GM21515 (cell line): Measurements from ENCODE around the gene TPTE2.
"Not testable (repeated sequence)": the region's sequence is repeated elsewhere in the genome, so short reads cannot be mapped to it uniquely, and the experiment has no call there.

Experiments
- ATAC-seq: cut with Tn5 transposase; IDR thresholded peaks from one replicate; pipeline ENCODE4 v1.9.1; 2021; ENCODE audit not compliant: unreplicated experiment

The TPTE2 gene

GRCh38 chr13:19572280-19572679, 10.9 kb upstream of the TPTE2 start:
- no peak for ATAC-seq

- peak; percentile 71 for ATAC-seq
These were observed 6.6 kb upstream of the TPTE2 start for GRCh38 chr13:19567820-19568534.

DNA sequence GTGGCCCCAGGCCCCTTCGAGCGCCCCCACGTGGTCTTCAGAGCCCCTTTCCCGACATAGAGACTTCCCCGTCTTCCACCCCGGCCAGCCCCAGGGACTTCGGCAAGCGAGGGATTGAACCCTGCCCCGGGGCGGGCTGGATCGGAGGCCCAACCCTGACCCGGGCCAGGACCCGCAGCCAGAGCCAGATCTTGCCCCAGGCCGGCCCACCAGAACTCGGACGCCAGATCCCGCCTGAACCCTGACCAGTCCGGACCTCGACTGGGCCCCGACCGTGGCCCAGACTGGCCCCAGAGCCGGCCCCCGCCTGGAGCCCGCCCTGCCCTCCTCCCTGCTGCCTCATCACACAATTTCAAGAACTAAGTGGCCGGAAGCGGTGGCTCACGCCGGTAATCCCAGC, 253 bp upstream of the TPTE2 start:
- ATAC-seq: no peak

GRCh38 chr13:19560672-19561071, 660 bp downstream of the TPTE2 start:
- not testable (repeated sequence) for ATAC-seq

GRCh38 chr13:19559739-19560138, 1.6 kb downstream of the TPTE2 start:
- ATAC-seq: not testable (repeated sequence)

DNA sequence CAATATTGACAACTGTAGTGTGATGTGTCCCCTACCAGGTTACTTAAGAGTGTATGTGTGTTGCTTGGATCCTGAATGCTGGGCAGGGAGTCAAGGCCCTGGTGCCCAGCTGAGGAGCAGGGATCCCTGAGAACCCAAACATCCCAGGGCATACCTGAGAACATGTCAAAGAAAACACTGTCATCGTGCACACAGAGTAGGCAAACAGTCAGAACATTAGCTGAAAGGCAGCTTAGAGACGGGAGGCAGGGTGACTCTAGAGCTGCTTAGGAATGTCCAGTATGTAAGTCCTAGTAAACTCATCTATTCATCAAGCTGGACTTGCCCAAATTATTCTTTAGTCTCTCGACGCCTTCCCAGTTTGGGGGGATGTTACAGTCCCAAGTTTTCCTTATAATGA, 4.0 kb downstream of the TPTE2 start:
- ATAC-seq: not testable (repeated sequence)

GRCh38 chr13:19549245-19549644, 12.1 kb downstream of the TPTE2 start:
- ATAC-seq: not testable (repeated sequence)

GRCh38 chr13:19525634-19526033, 35.7 kb downstream of the TPTE2 start:
- ATAC-seq: peak; percentile 59

- no peak for ATAC-seq
These were observed 42.3 kb downstream of the TPTE2 start for GRCh38 chr13:19519049-19519448.

DNA sequence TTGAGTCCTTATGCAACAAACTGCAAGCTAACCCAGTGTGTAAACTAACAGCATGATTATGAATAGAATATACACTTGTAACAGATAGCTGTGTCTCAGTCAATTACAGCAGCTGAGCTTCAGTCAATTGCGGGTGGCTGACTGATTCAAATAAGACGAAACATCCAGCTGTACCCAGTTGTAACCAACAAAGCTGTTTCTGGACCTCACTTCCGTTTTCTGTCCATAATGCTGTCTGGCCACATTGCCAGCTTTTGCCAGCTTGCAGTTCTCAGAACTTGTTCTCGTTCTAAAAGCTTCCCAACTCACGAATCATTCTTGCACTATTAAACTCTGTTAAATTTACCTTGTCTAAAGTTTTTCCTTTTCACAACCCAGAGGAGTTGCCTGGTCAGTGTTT, 53.7 kb downstream of the TPTE2 start:
- ATAC-seq: not testable (repeated sequence)

- not testable (repeated sequence) for ATAC-seq
These were observed 101.2 kb downstream of the TPTE2 start for GRCh38 chr13:19460126-19460525.

DNA sequence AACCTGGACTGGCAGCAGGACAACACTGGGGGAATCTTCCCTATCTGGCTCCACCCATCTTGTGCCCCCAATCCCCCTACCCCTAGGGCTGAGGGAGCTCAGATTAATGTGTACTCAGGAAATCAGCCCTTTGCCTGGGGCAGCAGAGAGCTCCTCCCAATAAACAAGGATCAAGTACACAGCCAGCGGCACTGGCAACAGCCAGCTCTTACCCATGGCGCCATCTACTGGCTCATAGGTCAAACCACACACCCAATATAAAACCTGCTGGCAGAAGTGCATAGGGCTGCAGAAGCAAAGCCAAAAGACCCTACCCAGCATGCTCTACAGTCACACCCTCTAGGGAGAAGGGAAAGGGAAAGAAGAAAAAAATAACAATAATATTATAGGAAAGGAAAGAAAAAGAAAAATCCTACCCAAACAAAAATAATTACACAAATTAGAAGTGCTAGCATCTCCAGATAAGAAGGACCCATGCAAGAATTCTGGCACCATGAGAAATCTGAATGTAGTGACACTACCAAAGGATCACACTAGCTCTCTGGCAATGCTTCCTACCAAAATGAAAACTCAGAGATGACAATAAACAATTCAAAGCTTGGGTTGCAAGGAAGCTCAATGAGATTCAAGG, 122.2 kb downstream of the TPTE2 start:
- ATAC-seq: not testable (repeated sequence)

- ATAC-seq: not testable (repeated sequence)
These were observed 123.6 kb downstream of the TPTE2 start for GRCh38 chr13:19437780-19438179.

- ATAC-seq: not testable (repeated sequence)
These were observed 139.1 kb downstream of the TPTE2 start for GRCh38 chr13:19422236-19422635.

DNA sequence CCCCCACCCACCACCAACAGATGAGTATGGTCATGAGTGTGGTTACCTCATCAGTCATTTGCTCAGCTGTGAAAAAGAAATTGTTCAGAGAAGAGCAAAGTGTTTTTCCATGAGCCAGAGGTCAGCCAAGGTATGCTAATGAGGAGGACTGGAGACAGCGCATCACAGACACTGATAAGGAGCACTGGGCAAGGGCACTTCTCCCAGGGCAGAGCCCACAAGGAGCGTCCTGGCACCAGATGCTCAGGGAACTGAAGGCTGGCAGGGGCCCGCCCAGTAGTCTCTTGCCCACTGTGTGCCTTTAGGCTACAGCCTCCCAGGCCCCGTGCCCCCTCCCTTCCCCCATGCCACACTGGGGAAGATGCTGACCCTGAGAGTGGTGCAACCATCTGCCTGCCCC, 148.8 kb downstream of the TPTE2 start:
- not testable (repeated sequence) for ATAC-seq

- ATAC-seq: not testable (repeated sequence)
These were observed 178.4 kb downstream of the TPTE2 start for GRCh38 chr13:19382746-19383511.

DNA sequence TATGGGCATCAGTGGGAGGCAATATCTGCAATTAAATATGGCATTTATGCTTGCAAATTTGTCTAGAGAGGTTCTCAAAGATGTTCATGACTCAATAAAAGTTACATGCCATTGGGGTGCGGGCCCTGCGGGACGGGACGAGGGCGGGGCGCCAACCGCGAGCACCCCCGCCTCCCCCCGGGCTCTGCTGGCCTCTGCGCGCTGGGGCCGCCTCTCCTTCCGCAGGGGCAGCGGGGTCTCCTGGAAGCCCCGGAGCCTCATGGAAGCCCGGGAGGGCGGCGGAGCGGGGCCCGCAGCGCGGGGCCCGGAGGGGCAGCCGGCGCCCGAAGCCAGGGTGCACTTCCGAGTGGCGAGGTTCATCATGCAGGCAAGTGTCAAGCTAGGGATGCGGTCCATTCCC, 179.2 kb downstream of the TPTE2 start:
- no peak for ATAC-seq
